ENCODE results near the gene PRDM16.

- TF ChIP-seq CTCF (optimal IDR thresholded peaks at IDR 0.05 in 1 of 3, IDR thresholded peaks at IDR 0.05 in 1 of 3, conservative IDR thresholded peaks at IDR 0.05 in 1 of 3; ENCODE audit: extremely low read depth in 1 of 3, insufficient read depth in 2 of 3, low read length in 3 of 3) (no peak), EZH2 (IDR thresholded peaks at IDR 0.05; ENCODE audit: low read length) (no peak)
These were observed 83.1 kb downstream of the PRDM16 start for GRCh38 chr1:3152143-3152542.
